H9 (cell line): ENCODE data around the gene FLT1. TPM values are rescaled to one million over a fixed set of nuclear protein-coding genes. Genes with fewer than 3 reads are reported as not detected.

Experiments
- DNase-seq: peaks from one replicate; pipeline ENCODE4 v3.0.0-alpha.2; 2017
- H2AFZ ChIP-seq: one replicate; pipeline ENCODE4 v1.6.1; 2013; ENCODE audit warnings: mild to moderate bottlenecking, low read length, control low read depth, moderate library complexity
- H2AK5ac ChIP-seq: 2 replicates; pipeline ENCODE4 v1.6.1; 2013; ENCODE audit warnings: low read length, control low read depth, mixed read lengths; ENCODE audit not compliant: insufficient read length
- H2BK120ac ChIP-seq: one replicate; pipeline ENCODE4 v1.6.1; 2013; ENCODE audit warnings: low read depth, mild to moderate bottlenecking, low read length, control low read depth, inconsistent platforms; ENCODE audit not compliant: poor library complexity, severe bottlenecking
- H2BK12ac ChIP-seq: 2 replicates; pipeline ENCODE4 v1.6.1; 2013; ENCODE audit warnings: low read length, control low read depth, mixed read lengths, low read depth; ENCODE audit not compliant: insufficient read length
- H2BK15ac ChIP-seq: 2 replicates; pipeline ENCODE4 v1.6.1; 2013; ENCODE audit warnings: low read depth, low read length, control low read depth
- H2BK20ac ChIP-seq: one replicate; pipeline ENCODE4 v1.6.1; 2013; ENCODE audit warnings: low read depth, mild to moderate bottlenecking, low read length, control low read depth, inconsistent platforms; ENCODE audit not compliant: poor library complexity, severe bottlenecking
- H2BK5ac ChIP-seq: 2 replicates; pipeline ENCODE4 v1.6.1; 2013; ENCODE audit warnings: low read length, control low read depth, mixed read lengths; ENCODE audit not compliant: insufficient read length
- H3K14ac ChIP-seq: 2 replicates; pipeline ENCODE4 v1.6.1; 2013; ENCODE audit warnings: low read length, control low read depth; ENCODE audit not compliant: insufficient read depth
- H3K18ac ChIP-seq: 2 replicates; pipeline ENCODE4 v1.6.1; 2013; ENCODE audit warnings: low read depth, mild to moderate bottlenecking, mixed read lengths, low read length, control low read depth; ENCODE audit not compliant: insufficient read length
- H3K23ac ChIP-seq: 2 replicates; pipeline ENCODE4 v1.6.1; 2013; ENCODE audit warnings: low read length, control low read depth, mixed read lengths, low read depth; ENCODE audit not compliant: insufficient read length
- H3K23me2 ChIP-seq: 2 replicates; pipeline ENCODE4 v1.6.1; 2013; ENCODE audit warnings: low read depth, mild to moderate bottlenecking, mixed read lengths, low read length, control low read depth; ENCODE audit not compliant: insufficient read length, poor library complexity, severe bottlenecking
- H3K27ac ChIP-seq: 2 replicates; pipeline ENCODE4 v1.5.1; 2013; ENCODE audit warnings: low read length, control low read depth, mixed read lengths, low read depth; ENCODE audit not compliant: insufficient read length
- H3K27me3 ChIP-seq: 2 replicates; pipeline ENCODE4 v1.6.1; 2013; ENCODE audit warnings: low read length, control low read depth, inconsistent platforms; ENCODE audit not compliant: insufficient read depth
- H3K4ac ChIP-seq: 2 replicates; pipeline ENCODE4 v1.6.1; 2013; ENCODE audit warnings: low read depth, mild to moderate bottlenecking, control low read depth, inconsistent platforms, low read length, moderate library complexity
- H3K4me1 ChIP-seq: 2 replicates; pipeline ENCODE4 v1.6.1; 2013; ENCODE audit warnings: low read length, control low read depth, inconsistent platforms; ENCODE audit not compliant: insufficient read depth
- H3K4me2 ChIP-seq: 2 replicates; pipeline ENCODE4 v1.6.1; 2013; ENCODE audit warnings: low read length, control low read depth, mixed read lengths; ENCODE audit not compliant: insufficient read length, insufficient read depth
- H3K56ac ChIP-seq: 2 replicates; pipeline ENCODE4 v1.6.1; 2013; ENCODE audit warnings: low read depth, mild to moderate bottlenecking, mixed read lengths, low read length, control low read depth; ENCODE audit not compliant: insufficient read length
- H3K79me1 ChIP-seq: 2 replicates; pipeline ENCODE4 v1.6.1; 2013; ENCODE audit warnings: low read depth, mild to moderate bottlenecking, moderate library complexity, low read length, control low read depth, inconsistent platforms; ENCODE audit not compliant: insufficient read depth, poor library complexity, severe bottlenecking
- H3K79me2 ChIP-seq: 2 replicates; pipeline ENCODE4 v1.6.1; 2013; ENCODE audit warnings: low read length, control low read depth, inconsistent platforms; ENCODE audit not compliant: insufficient read depth
- H3K9ac ChIP-seq: 2 replicates; pipeline ENCODE4 v1.6.1; 2013; ENCODE audit warnings: low read length, control low read depth, mixed read lengths; ENCODE audit not compliant: insufficient read length; ENCODE audit errors: extremely low read depth
- H3K9me3 ChIP-seq: one replicate; pipeline ENCODE4 v1.6.1; 2013; ENCODE audit warnings: low read depth, low read length, inconsistent platforms; ENCODE audit not compliant: control insufficient read depth
- H3T11ph ChIP-seq: one replicate; pipeline ENCODE4 v1.6.1; 2013; ENCODE audit warnings: mild to moderate bottlenecking, low read length, control low read depth, inconsistent platforms
- H4K20me1 ChIP-seq: one replicate; pipeline ENCODE4 v1.6.1; 2013; ENCODE audit not compliant: control insufficient read depth, insufficient read length, insufficient read depth
- H4K5ac ChIP-seq: 2 replicates; pipeline ENCODE4 v1.6.1; 2013; ENCODE audit warnings: low read depth, mild to moderate bottlenecking, mixed read lengths, low read length, control low read depth; ENCODE audit not compliant: insufficient read length
- H4K8ac ChIP-seq: replicated peaks from 2 replicates; pipeline ENCODE4 v1.6.1; 2013; ENCODE audit warnings: low read length, control low read depth, mixed read lengths, low read depth; ENCODE audit not compliant: insufficient read length
- H4K91ac ChIP-seq: 2 replicates; pipeline ENCODE4 v1.6.1; 2013; ENCODE audit warnings: low read depth, mild to moderate bottlenecking, moderate library complexity, mixed read lengths, low read length, control low read depth; ENCODE audit not compliant: insufficient read length
- H3K27ac Mint-ChIP-seq, 3 experiments: 2 replicates in 2 of 3; 3 replicates in 1 of 3; pipeline ENCODE4 v1.8.0; 2020 to 2021; ENCODE audit warnings: mixed read lengths in 3 of 3, mild to moderate bottlenecking in 1 of 3, moderate library complexity in 1 of 3
- H3K27me3 Mint-ChIP-seq: 2 replicates; pipeline ENCODE4 v1.8.0; 2021; ENCODE audit warnings: low read depth, mild to moderate bottlenecking, moderate library complexity, mixed read lengths
- H3K36me3 Mint-ChIP-seq, 3 experiments: 2 replicates in 2 of 3; 3 replicates in 1 of 3; pipeline ENCODE4 v1.8.0; 2020 to 2021; ENCODE audit warnings: low read depth in 3 of 3, mixed read lengths in 3 of 3; ENCODE audit not compliant: insufficient read depth in 1 of 3
- H3K4me1 Mint-ChIP-seq, 2 experiments: 2 replicates each; pipeline ENCODE4 v1.8.0; 2020; ENCODE audit warnings: mixed read lengths in 2 of 2
- H3K4me3 Mint-ChIP-seq, 2 experiments: 2 replicates in 1 of 2; 3 replicates in 1 of 2; pipeline ENCODE4 v1.8.0; 2020 to 2021; ENCODE audit warnings: mild to moderate bottlenecking in 2 of 2, mixed read lengths in 2 of 2, moderate library complexity in 1 of 2
- H3K9me3 Mint-ChIP-seq, 2 experiments: 2 replicates in 1 of 2; 3 replicates in 1 of 2; pipeline ENCODE4 v1.8.0; 2020; ENCODE audit warnings: mild to moderate bottlenecking in 2 of 2, mixed read lengths in 2 of 2, moderate library complexity in 1 of 2
- total RNA-seq: library from RNA; stranded (reverse); gene quantifications from 2 replicates; pipeline ENCODE4 v1.2.1, GENCODE V29; 2021
- TF ChIP-seq, protein P1 (sequence below): fragments of 200-600 bp; sonication (generic); conservative IDR thresholded peaks from 3 replicates; pipeline ENCODE4 v1.8.0; 2021; ENCODE audit warnings: antibody characterized with exemption, mild to moderate bottlenecking

The FLT1 gene
- total RNA-seq, 1 experiment from 2014 or later, result 84.1 TPM

DNA sequence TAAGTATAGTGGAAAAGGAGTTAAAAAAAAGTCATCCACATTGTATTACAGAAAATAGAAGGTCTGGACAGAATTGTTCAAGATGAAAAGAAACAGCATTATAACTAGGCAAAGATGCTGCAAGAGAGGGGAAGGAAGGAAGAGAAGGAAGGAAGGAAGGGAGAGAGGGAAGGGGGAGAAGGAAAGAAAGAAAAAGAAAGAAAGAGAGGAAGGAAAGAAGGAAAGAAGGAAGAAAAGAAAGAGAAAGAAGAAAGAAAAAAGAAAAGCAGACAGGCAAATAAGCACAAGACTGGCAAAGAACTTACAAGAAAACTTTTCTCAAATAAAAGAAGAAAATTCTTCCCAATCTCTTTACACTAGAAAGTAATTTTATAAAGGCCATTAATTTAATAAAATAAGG, 15.1 kb upstream of the FLT1 start:
- Histone ChIP-seq H2BK12ac (no peak overlapping the region), H3K27me3 (no peaks in the 10 kb centered on the region), H3K27ac (no peak overlapping the region), H3T11ph (no peak overlapping the region), H4K5ac (no peak overlapping the region), H3K9ac (no peak overlapping the region), H3K18ac (no peak overlapping the region), H2BK5ac (no peak overlapping the region), H3K56ac (no peak overlapping the region), H3K4me1 (peaks cover 5% of the 10 kb centered on the region; the same call in 1 of the 2 replicates), H4K91ac (no peak overlapping the region), H3K79me1 (no peaks in the 10 kb centered on the region), H3K4me2 (no peak overlapping the region), H3K14ac (no peak overlapping the region), H3K23ac (no peak overlapping the region), H3K79me2 (no peaks in the 10 kb centered on the region), H3K4ac (no peak overlapping the region), H2AK5ac (no peak overlapping the region), H2BK15ac (no peak overlapping the region), H2AFZ (no peak overlapping the region), H4K20me1 (no peaks in the 10 kb centered on the region), H2BK20ac (no peak overlapping the region), H4K8ac (no peak overlapping the region), H3K23me2 (no peaks in the 10 kb centered on the region), H2BK120ac (no peak overlapping the region), H3K9me3 (no peaks in the 10 kb centered on the region)
- TF ChIP-seq, protein P1, sequence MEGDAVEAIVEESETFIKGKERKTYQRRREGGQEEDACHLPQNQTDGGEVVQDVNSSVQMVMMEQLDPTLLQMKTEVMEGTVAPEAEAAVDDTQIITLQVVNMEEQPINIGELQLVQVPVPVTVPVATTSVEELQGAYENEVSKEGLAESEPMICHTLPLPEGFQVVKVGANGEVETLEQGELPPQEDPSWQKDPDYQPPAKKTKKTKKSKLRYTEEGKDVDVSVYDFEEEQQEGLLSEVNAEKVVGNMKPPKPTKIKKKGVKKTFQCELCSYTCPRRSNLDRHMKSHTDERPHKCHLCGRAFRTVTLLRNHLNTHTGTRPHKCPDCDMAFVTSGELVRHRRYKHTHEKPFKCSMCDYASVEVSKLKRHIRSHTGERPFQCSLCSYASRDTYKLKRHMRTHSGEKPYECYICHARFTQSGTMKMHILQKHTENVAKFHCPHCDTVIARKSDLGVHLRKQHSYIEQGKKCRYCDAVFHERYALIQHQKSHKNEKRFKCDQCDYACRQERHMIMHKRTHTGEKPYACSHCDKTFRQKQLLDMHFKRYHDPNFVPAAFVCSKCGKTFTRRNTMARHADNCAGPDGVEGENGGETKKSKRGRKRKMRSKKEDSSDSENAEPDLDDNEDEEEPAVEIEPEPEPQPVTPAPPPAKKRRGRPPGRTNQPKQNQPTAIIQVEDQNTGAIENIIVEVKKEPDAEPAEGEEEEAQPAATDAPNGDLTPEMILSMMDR, result no peak
- Mint-ChIP-seq H3K4me3 (no peak overlapping the region), H3K36me3 (peaks cover 0 to 15% (median 3%) of the 10 kb centered on the region in 3 experiments; a peak in 4 of 7 replicates), H3K9me3 (peaks cover 4 to 17% of the 10 kb centered on the region in 2 experiments; a peak in 4 of 5 replicates), H3K4me1 (peaks cover 11 to 12% of the 10 kb centered on the region in 2 experiments), H3K27me3 (no peaks in the 10 kb centered on the region; the same call in 1 of the 2 replicates), H3K27ac (no peak overlapping the region)
- no peak for DNase-seq
